ENCODE measurements around the gene PDCD2L. TPM values are rescaled to one million over a fixed set of nuclear protein-coding genes. Genes with fewer than 3 reads are reported as not detected.
"Not testable (repeated sequence)": the region's sequence is repeated elsewhere in the genome, so short reads cannot be mapped to it uniquely, and the experiment has no call there.

PDCD2L gene
- total and polyA plus RNA-seq, 9 of the 15 experiments (the other 6 are each of a cell fraction or from before 2014, with no cell fraction given): 12.1 to 68.5 (median 56.3) TPM

- TF ChIP-seq ZNF398 (CRISPR knock-in tag; IDR thresholded peaks at IDR 0.05) (no peak), TCF7 (IDR thresholded peaks at IDR 0.05; ENCODE audit: borderline replicate concordance) (no peak), MCM7 (IDR thresholded peaks at IDR 0.05) (no peak), PTRF (tag; IDR thresholded peaks at IDR 0.05) (no peak)
These were observed 50.5 kb downstream of the PDCD2L start (continued) for GRCh38 chr19:34454685-34455084.

DNA sequence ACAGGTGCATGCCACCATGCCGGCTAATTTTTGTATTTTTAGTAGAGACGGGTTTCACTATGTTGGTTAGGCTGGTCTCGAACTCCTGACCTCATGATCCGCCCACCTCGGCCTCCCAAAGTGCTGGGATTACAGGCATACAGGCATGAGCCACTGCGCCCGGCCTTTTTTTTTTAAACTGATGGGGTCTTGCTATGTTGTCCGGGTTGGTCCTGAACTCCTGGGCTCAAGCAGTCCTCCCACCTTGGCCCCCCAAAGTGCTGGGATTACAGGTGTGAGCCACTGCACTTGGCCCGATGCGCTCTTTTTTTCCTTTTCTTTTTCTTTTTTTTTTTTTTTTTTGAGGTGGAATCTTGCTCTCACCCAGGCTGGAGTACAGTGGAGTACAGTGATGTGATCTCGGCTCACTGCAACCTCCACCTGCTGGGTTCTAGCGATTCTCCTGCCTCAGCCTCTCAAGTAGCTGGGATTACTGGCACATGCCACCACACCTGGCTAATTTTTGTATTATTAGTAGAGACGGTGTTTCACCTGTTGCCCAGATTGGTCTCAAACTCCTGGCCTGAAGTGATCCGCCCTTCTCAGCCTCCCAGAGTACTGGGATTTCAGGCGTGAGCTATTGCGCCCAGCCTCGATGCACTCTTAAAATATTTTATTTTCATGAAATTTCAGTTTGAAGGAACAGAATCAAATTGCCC, 51.7 kb downstream of the PDCD2L start:
- H3K27ac ChIP-seq (ENCODE audit: extremely low read depth, low read depth, low read length); FAIRE-seq; DNase-seq (ENCODE audit: extremely low read depth in 1 of 4, low spot score in 3 of 4); BruUV-seq (replicated peaks); H4K20me1 ChIP-seq (replicated peaks; ENCODE audit: control insufficient read depth, insufficient read depth, low read length); in situ Hi-C loops (cut with MboI); H3K9me1 ChIP-seq (ENCODE audit: control insufficient read depth, insufficient read depth, low read length); H3K27me3 ChIP-seq (ENCODE audit: control insufficient read depth in 2 of 2, insufficient read depth in 2 of 2, low read length in 2 of 2); H2AFZ ChIP-seq (ENCODE audit: low read depth, low read length); H3K9me3 ChIP-seq (replicated peaks; ENCODE audit: control insufficient read depth, insufficient read depth, low read depth, low read length); H3K4me2 ChIP-seq (ENCODE audit: insufficient read depth, low read length); ATAC-seq; intact Hi-C loops (cut with micrococcal nuclease); CTCF ChIA-PET (ENCODE audit: low intra/inter-chr PET ratio); H3K9ac ChIP-seq (ENCODE audit: insufficient read depth in 1 of 2, low read depth in 2 of 2, low read length in 2 of 2); H3K4me1 ChIP-seq (replicated peaks in 1 of 2; ENCODE audit: control insufficient read depth in 2 of 2, insufficient read depth in 2 of 2, low read length in 2 of 2); H3K4me3 ChIP-seq: not testable (repeated sequence)
- POLR2A ChIA-PET: interaction anchor here (0.8 to 1.2 kb wide), 2 partner anchors 11 to 12 kb away, joined by 3 to 4 read pairs; no protein-coding TSS in a partner anchor
- Histone ChIP-seq H3K36me3 (ENCODE audit: control insufficient read depth, insufficient read depth, low read length) (peaks cover 90% of the 10 kb centered on the region), H3K79me2 (ENCODE audit: control insufficient read depth, insufficient read depth, low read length) (peaks cover 66% of the 10 kb centered on the region)
- WGBS (ENCODE audit: insufficient coverage, low coverage, missing lambda C conversion rate): 90% methylated on average over 13 of the region's 17 CpGs

Data from K562 (cell line).